ENCODE data around the gene ARIH1. TPM values are rescaled to one million over a fixed set of nuclear protein-coding genes. Genes with fewer than 3 reads are reported as not detected.
"Not testable (repeated sequence)": the region's sequence is repeated elsewhere in the genome, so short reads cannot be mapped to it uniquely, and the experiment has no call there.

The ARIH1 gene
- total and polyA plus RNA-seq, 10 donors = 14.8 to 171 (median 62.7) TPM

GRCh38 chr15:72604794-72605193 is 130.7 kb downstream of the ARIH1 start:
- TF ChIP-seq, protein P1, sequence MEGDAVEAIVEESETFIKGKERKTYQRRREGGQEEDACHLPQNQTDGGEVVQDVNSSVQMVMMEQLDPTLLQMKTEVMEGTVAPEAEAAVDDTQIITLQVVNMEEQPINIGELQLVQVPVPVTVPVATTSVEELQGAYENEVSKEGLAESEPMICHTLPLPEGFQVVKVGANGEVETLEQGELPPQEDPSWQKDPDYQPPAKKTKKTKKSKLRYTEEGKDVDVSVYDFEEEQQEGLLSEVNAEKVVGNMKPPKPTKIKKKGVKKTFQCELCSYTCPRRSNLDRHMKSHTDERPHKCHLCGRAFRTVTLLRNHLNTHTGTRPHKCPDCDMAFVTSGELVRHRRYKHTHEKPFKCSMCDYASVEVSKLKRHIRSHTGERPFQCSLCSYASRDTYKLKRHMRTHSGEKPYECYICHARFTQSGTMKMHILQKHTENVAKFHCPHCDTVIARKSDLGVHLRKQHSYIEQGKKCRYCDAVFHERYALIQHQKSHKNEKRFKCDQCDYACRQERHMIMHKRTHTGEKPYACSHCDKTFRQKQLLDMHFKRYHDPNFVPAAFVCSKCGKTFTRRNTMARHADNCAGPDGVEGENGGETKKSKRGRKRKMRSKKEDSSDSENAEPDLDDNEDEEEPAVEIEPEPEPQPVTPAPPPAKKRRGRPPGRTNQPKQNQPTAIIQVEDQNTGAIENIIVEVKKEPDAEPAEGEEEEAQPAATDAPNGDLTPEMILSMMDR (IDR thresholded peaks at IDR 0.05 in 8 of 11, conservative IDR thresholded peaks at IDR 0.05 in 3 of 11) = no peak
- TF ChIP-seq POLR2AphosphoS5 (IDR thresholded peaks at IDR 0.05) = no peak
- H3K27ac ChIP-seq = no peak overlapping the region
- H3K4me1 ChIP-seq = no peaks in the 10 kb centered on the region
- DNase-seq = no peak
- H3K27me3 ChIP-seq (replicated peaks in 1 of 7) = no peaks in the 10 kb centered on the region
- no peaks in the 10 kb centered on the region for H3K9me3 ChIP-seq
- no peak overlapping the region for H3K4me3 ChIP-seq
- 85 to 96% (median 94%) methylated on average over 4 of the region's 4 CpGs for WGBS, 5 donors
- intact Hi-C loops (cut with DNase I; ENCODE audit: low total_unique reads) = no loop called here
- peaks cover 0 to 15% (median 0%) of the 10 kb centered on the region in 6 donors for H3K36me3 ChIP-seq

- 90 to 97% (median 95%) methylated on average over 3 of the region's 3 CpGs for WGBS, 5 donors
- H3K9me3 ChIP-seq; intact Hi-C loops (cut with DNase I; ENCODE audit: low total_unique reads); H3K4me3 ChIP-seq; H3K4me1 ChIP-seq; H3K27me3 ChIP-seq (replicated peaks in 1 of 7); H3K27ac ChIP-seq; DNase-seq: not testable (repeated sequence)
- peaks cover 0 to 15% (median 0%) of the 10 kb centered on the region in 6 donors for H3K36me3 ChIP-seq
These were observed 134.0 kb downstream of the ARIH1 start for GRCh38 chr15:72608084-72608483.

DNA sequence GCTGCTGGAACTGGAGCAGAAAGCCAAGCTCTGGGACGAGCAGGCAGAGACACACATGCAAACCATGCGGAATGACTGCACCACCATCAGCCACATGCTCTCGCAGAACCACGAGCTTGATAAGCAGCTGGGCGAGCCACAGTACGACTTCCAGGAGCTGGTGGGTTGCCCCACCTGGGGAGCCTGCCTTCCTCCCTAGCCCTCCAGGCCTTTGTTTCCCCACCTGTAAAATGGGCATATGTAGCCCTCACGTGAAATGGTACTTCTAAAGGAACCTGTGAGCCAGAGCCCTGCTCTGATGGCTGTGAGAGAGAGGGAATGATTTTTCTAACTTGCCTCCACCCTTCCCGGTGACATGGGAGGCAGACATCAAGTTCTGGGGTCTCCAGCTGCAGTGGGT is 135.7 kb downstream of the ARIH1 start:
- H3K4me1 ChIP-seq = no peaks in the 10 kb centered on the region
- WGBS, 5 donors = 83 to 95% (median 88%) methylated on average over 8 of the region's 8 CpGs
- no peak for DNase-seq
- no peaks in the 10 kb centered on the region for H3K9me3 ChIP-seq
- peaks cover 0 to 15% (median 0%) of the 10 kb centered on the region in 6 donors for H3K36me3 ChIP-seq
- H3K4me3 ChIP-seq = no peak overlapping the region
- intact Hi-C loops (cut with DNase I; ENCODE audit: low total_unique reads) = no loop called here
- no peaks in the 10 kb centered on the region for H3K27me3 ChIP-seq (replicated peaks in 1 of 7)
- no peak for TF ChIP-seq POLR2AphosphoS5 (IDR thresholded peaks at IDR 0.05)
- H3K27ac ChIP-seq = no peak overlapping the region

DNA sequence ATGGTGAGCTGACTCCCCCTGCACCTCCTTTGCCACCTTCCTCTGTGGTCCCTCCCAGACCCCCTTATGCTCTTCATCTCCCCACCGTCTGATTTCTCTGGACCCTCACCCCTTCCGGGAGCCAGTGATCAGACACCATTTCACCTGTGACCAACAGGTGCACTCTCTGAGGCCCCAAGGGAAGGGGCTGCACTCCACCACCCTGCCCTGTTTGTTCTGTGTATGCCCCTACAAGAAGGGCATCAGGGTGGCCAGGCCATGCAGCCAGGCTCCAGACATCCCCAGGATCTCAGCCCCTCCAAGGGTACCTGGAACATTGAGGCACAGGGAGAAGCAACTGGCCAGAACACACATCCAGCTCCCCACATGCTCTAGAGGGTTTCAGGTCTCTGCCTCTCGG is 138.2 kb downstream of the ARIH1 start:
- H3K4me3 ChIP-seq; intact Hi-C loops (cut with DNase I; ENCODE audit: low total_unique reads); H3K27me3 ChIP-seq (replicated peaks in 1 of 7); H3K9me3 ChIP-seq; H3K27ac ChIP-seq; DNase-seq; H3K4me1 ChIP-seq: not testable (repeated sequence)
- H3K36me3 ChIP-seq = peaks cover 0 to 15% (median 0%) of the 10 kb centered on the region in 6 donors
- 87 to 97% (median 90%) methylated on average over 3 of the region's 3 CpGs for WGBS, 5 donors

- Histone ChIP-seq H3K9me3 (no peaks in the 10 kb centered on the region), H3K27ac (no peak overlapping the region), H3K4me3 (no peak overlapping the region), H3K4me1 (no peaks in the 10 kb centered on the region), H3K27me3 (replicated peaks in 1 of 7) (no peaks in the 10 kb centered on the region), H3K36me3 (peaks cover 0 to 3% (median 0%) of the 10 kb centered on the region in 6 donors)
- DNase-seq = no peak
- intact Hi-C loops (cut with DNase I; ENCODE audit: low total_unique reads) = no loop called here
- TF ChIP-seq, protein P1 (IDR thresholded peaks at IDR 0.05 in 8 of 11, conservative IDR thresholded peaks at IDR 0.05 in 3 of 11) = no peak
- no peak for TF ChIP-seq POLR2A (IDR thresholded peaks at IDR 0.05)
- TF ChIP-seq POLR2AphosphoS5 (IDR thresholded peaks at IDR 0.05) = no peak
- WGBS, 5 donors = 91 to 100% (median 92%) methylated on average over 2 to 3 of the region's 3 CpGs
These were observed 140.8 kb downstream of the ARIH1 start for GRCh38 chr15:72614810-72615532.

DNA sequence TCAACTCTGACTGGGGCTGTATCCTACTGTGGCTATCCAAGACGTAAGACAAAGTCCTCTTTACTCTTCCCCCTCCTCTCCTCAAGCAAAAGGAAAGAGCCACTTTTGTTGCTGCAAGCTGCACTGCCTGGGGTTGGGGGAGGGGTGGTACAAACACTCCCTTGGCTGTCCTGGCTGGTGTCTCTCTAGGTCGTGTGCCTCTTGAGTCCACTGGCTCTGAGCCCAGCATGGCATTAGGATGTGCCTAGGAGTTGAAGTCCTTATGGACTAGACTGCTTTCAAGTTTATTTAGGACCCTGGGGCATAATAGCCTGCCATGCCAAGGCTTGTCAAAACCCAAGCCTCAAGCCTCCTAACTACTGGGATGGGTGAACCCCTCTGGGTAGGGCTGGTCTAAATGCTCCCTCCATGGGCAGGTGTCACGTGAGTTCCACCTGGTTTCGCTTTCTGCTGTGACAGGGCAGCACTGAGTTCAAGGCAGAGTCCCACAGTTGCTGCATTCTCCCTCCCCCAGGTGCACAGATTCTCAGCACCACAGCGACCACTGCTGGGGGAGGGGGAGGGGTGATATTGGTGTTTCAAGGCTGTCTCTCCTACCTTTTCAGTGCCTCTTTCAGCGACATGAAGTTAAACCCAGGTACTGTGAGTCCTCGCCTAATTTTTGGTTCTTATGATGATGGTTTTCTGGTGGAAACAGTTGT is 141.6 kb downstream of the ARIH1 start:
- H3K4me1 ChIP-seq; DNase-seq; H3K27me3 ChIP-seq (replicated peaks in 1 of 7); H3K36me3 ChIP-seq; H3K27ac ChIP-seq; H3K9me3 ChIP-seq; intact Hi-C loops (cut with DNase I; ENCODE audit: low total_unique reads); H3K4me3 ChIP-seq: not testable (repeated sequence)
- WGBS, 5 donors = 53 to 71% (median 60%) methylated on average over 4 to 7 of the region's 7 CpGs

All from spleen (tissue), 11 donors.